HEK293 (cell line): ENCODE data around the gene DYNLL2.

Experiments used
- ELK4 ChIP-seq: IDR thresholded peaks from 2 replicates; pipeline ENCODE4 v1.6.1; 2011; ENCODE audit warnings: mild to moderate bottlenecking, low read depth, low read length, borderline replicate concordance
- FEZF1 ChIP-seq: fragments of 450-650 bp; formaldehyde crosslinking; IDR thresholded peaks from 2 replicates; pipeline ENCODE4 v1.5.1; 2016; ENCODE audit warnings: missing biosample characterization, missing genetic modification characterization
- KLF10 ChIP-seq: fragments of 450-650 bp; IDR thresholded peaks from 2 replicates; pipeline ENCODE4 v1.5.1; 2018; ENCODE audit warnings: missing biosample characterization, mild to moderate bottlenecking, missing genetic modification characterization
- KLF16 ChIP-seq: fragments of 450-650 bp; formaldehyde crosslinking; IDR thresholded peaks from 2 replicates; pipeline ENCODE4 v1.5.1; 2017; ENCODE audit warnings: missing biosample characterization, missing genetic modification characterization
- MEIS1 ChIP-seq: sonication (generic); formaldehyde crosslinking; IDR thresholded peaks from 2 replicates; pipeline ENCODE4 v1.8.1; 2022; ENCODE audit warnings: missing genetic modification reagents, mild to moderate bottlenecking, borderline replicate concordance
- MYNN ChIP-seq: fragments of 450-650 bp; formaldehyde crosslinking; IDR thresholded peaks from 2 replicates; pipeline ENCODE4 v1.5.1; 2016; ENCODE audit warnings: missing biosample characterization, missing genetic modification characterization, borderline replicate concordance
- PBX3 ChIP-seq: sonication (generic); formaldehyde crosslinking; IDR thresholded peaks from 2 replicates; pipeline ENCODE4 v1.8.1; 2022; ENCODE audit warnings: mild to moderate bottlenecking, moderate library complexity, missing genetic modification reagents
- RBAK ChIP-seq: fragments of 450-650 bp; formaldehyde crosslinking; IDR thresholded peaks from 2 replicates; pipeline ENCODE4 v1.5.1; 2016; ENCODE audit warnings: missing biosample characterization, missing genetic modification characterization
- SP3 ChIP-seq: fragments of 450-650 bp; formaldehyde crosslinking; IDR thresholded peaks from 2 replicates; pipeline ENCODE4 v1.5.1; 2016; ENCODE audit warnings: missing biosample characterization, missing genetic modification characterization
- WT1 ChIP-seq: fragments of 450-650 bp; formaldehyde crosslinking; IDR thresholded peaks from 2 replicates; pipeline ENCODE4 v1.5.1; 2016; ENCODE audit warnings: missing biosample characterization, missing genetic modification characterization
- ZFHX2 ChIP-seq: fragments of 450-650 bp; formaldehyde crosslinking; conservative IDR thresholded peaks from 2 replicates; pipeline ENCODE4 v1.5.1; 2016; ENCODE audit warnings: missing biosample characterization, missing genetic modification characterization
- ZFP3 ChIP-seq: fragments of 450-650 bp; formaldehyde crosslinking; IDR thresholded peaks from 2 replicates; pipeline ENCODE4 v1.5.1; 2016; ENCODE audit warnings: low read depth, missing biosample characterization, missing genetic modification characterization
- ZNF10 ChIP-seq: fragments of 450-650 bp; formaldehyde crosslinking; IDR thresholded peaks from 2 replicates; pipeline ENCODE4 v1.5.1; 2017; ENCODE audit warnings: missing biosample characterization, missing genetic modification characterization
- ZNF114 ChIP-seq: fragments of 450-650 bp; formaldehyde crosslinking; IDR thresholded peaks from 2 replicates; pipeline ENCODE4 v1.5.0; 2017; ENCODE audit warnings: missing biosample characterization, missing genetic modification characterization
- ZNF175 ChIP-seq: fragments of 450-650 bp; formaldehyde crosslinking; IDR thresholded peaks from 2 replicates; pipeline ENCODE4 v1.5.1; 2016; ENCODE audit warnings: missing biosample characterization, missing genetic modification characterization
- ZNF184 ChIP-seq: fragments of 450-650 bp; IDR thresholded peaks from 2 replicates; pipeline ENCODE4 v1.5.1; 2018; ENCODE audit warnings: missing biosample characterization, mild to moderate bottlenecking, missing genetic modification characterization
- ZNF211 ChIP-seq: fragments of 450-650 bp; formaldehyde crosslinking; IDR thresholded peaks from 2 replicates; pipeline ENCODE4 v1.5.1; 2016; ENCODE audit warnings: low read depth, missing biosample characterization, missing genetic modification characterization
- ZNF391 ChIP-seq: fragments of 450-650 bp; formaldehyde crosslinking; IDR thresholded peaks from 2 replicates; pipeline ENCODE4 v1.5.1; 2016; ENCODE audit warnings: low read depth, missing biosample characterization, missing genetic modification characterization, borderline replicate concordance
- ZNF398 ChIP-seq: fragments of 450-650 bp; formaldehyde crosslinking; IDR thresholded peaks from 2 replicates; pipeline ENCODE4 v1.5.1; 2017; ENCODE audit warnings: missing biosample characterization, missing genetic modification characterization
- ZNF404 ChIP-seq: fragments of 450-650 bp; formaldehyde crosslinking; IDR thresholded peaks from 2 replicates; pipeline ENCODE4 v1.5.1; 2017; ENCODE audit warnings: missing biosample characterization, missing genetic modification characterization
- ZNF416 ChIP-seq: fragments of 450-650 bp; formaldehyde crosslinking; IDR thresholded peaks from 2 replicates; pipeline ENCODE4 v1.5.1; 2016; ENCODE audit warnings: missing biosample characterization, missing genetic modification characterization
- ZNF488 ChIP-seq: fragments of 450-650 bp; formaldehyde crosslinking; IDR thresholded peaks from 2 replicates; pipeline ENCODE4 v1.5.1; 2016; ENCODE audit warnings: missing biosample characterization, missing genetic modification characterization
- ZNF501 ChIP-seq: fragments of 450-650 bp; formaldehyde crosslinking; IDR thresholded peaks from 2 replicates; pipeline ENCODE4 v1.5.1; 2016; ENCODE audit warnings: missing biosample characterization, missing genetic modification characterization
- ZNF513 ChIP-seq: fragments of 450-650 bp; IDR thresholded peaks from 2 replicates; pipeline ENCODE4 v1.5.1; 2018; ENCODE audit warnings: missing biosample characterization, missing genetic modification characterization
- ZNF561 ChIP-seq: fragments of 450-650 bp; IDR thresholded peaks from 2 replicates; pipeline ENCODE4 v1.5.1; 2018; ENCODE audit warnings: missing biosample characterization, missing genetic modification characterization, borderline replicate concordance
- ZNF600 ChIP-seq: fragments of 450-650 bp; formaldehyde crosslinking; IDR thresholded peaks from 2 replicates; pipeline ENCODE4 v1.5.1; 2016; ENCODE audit warnings: missing biosample characterization, missing genetic modification characterization
- ZNF624 ChIP-seq: fragments of 450-650 bp; formaldehyde crosslinking; IDR thresholded peaks from 2 replicates; pipeline ENCODE4 v1.5.1; 2017; ENCODE audit warnings: missing biosample characterization, missing genetic modification characterization
- ZNF639 ChIP-seq: fragments of 450-650 bp; formaldehyde crosslinking; IDR thresholded peaks from 2 replicates; pipeline ENCODE4 v1.5.1; 2016; ENCODE audit warnings: missing biosample characterization, missing genetic modification characterization
- ZNF664 ChIP-seq: fragments of 450-650 bp; formaldehyde crosslinking; IDR thresholded peaks from 2 replicates; pipeline ENCODE4 v1.5.1; 2016; ENCODE audit warnings: missing biosample characterization, missing genetic modification characterization
- ZNF677 ChIP-seq: fragments of 450-650 bp; IDR thresholded peaks from 2 replicates; pipeline ENCODE4 v1.5.0; 2018; ENCODE audit warnings: missing biosample characterization, mild to moderate bottlenecking, missing genetic modification characterization, moderate library complexity
- ZNF843 ChIP-seq: fragments of 450-650 bp; formaldehyde crosslinking; IDR thresholded peaks from 2 replicates; pipeline ENCODE4 v1.5.1; 2016; ENCODE audit warnings: missing biosample characterization, missing genetic modification characterization
- ZSCAN4 ChIP-seq: fragments of 450-650 bp; formaldehyde crosslinking; IDR thresholded peaks from 2 replicates; pipeline ENCODE4 v1.5.1; 2017; ENCODE audit warnings: missing biosample characterization, missing genetic modification characterization

Gene DYNLL2

GRCh38 chr17:58083491-58084316 lies 485 bp downstream of the DYNLL2 start (continued):
- peak; percentile 56; the same call in 1 of the 2 replicates for TF ChIP-seq ZNF398 (tag by site-specific recombination)
- TF ChIP-seq KLF10, result no peak; the same call in none of the 2 replicates
- TF ChIP-seq ZFHX2 (tag by site-specific recombination), result peak; percentile 79
- TF ChIP-seq ZNF10 (tag by site-specific recombination), result no peak
- no peak for TF ChIP-seq ZNF175 (tag by site-specific recombination)
- no peak for TF ChIP-seq ZNF488 (tag by site-specific recombination)
- TF ChIP-seq WT1 (tag by site-specific recombination), result no peak
- peak; percentile 34; the same call in 1 of the 2 replicates for TF ChIP-seq ZNF561
- TF ChIP-seq ZNF114, result no peak
- no peak for TF ChIP-seq ELK4
- no peak for TF ChIP-seq ZNF639
- peak; percentile 35; the same call in 1 of the 2 replicates for TF ChIP-seq SP3
- TF ChIP-seq RBAK (tag by site-specific recombination), result no peak
- no peak for TF ChIP-seq ZNF843 (tag by site-specific recombination)
- 0 out of 2 replicates have a peak, but pooled peaks have one; percentile 13 for TF ChIP-seq MEIS1 (CRISPR knock-in tag)
- TF ChIP-seq ZSCAN4 (tag by site-specific recombination), result no peak
- TF ChIP-seq ZNF624 (tag by site-specific recombination), result no peak
- TF ChIP-seq ZNF211 (tag by site-specific recombination), result no peak
- TF ChIP-seq ZNF416 (tag by site-specific recombination), result no peak
- TF ChIP-seq MYNN (tag by site-specific recombination), result no peak
- no peak for TF ChIP-seq ZNF664 (tag by site-specific recombination)
- no peak for TF ChIP-seq ZNF600 (tag by site-specific recombination)
- TF ChIP-seq ZNF404, result no peak
- no peak; the same call in 1 of the 2 replicates for TF ChIP-seq PBX3 (CRISPR knock-in tag)
- TF ChIP-seq ZFP3 (tag by site-specific recombination), result no peak
- TF ChIP-seq ZNF391 (tag by site-specific recombination), result no peak
- TF ChIP-seq ZNF501 (tag by site-specific recombination), result no peak
- TF ChIP-seq KLF16 (tag by site-specific recombination), result peak; percentile 45; the same call in 1 of the 2 replicates
- TF ChIP-seq ZNF677, result no peak
- TF ChIP-seq ZNF184 (tag by site-specific recombination), result no peak
- TF ChIP-seq FEZF1 (tag by site-specific recombination), result no peak
- no peak for TF ChIP-seq ZNF513 (tag by site-specific recombination)
